GM18499 (cell line): Measurements from ENCODE around the gene PAX2.

ENCODE experiments used
- ATAC-seq: cut with Tn5 transposase; IDR thresholded peaks from one replicate; pipeline ENCODE4 v1.9.1; 2021; ENCODE audit warnings: moderate number of reproducible peaks; ENCODE audit not compliant: insufficient read depth, unreplicated experiment

PAX2 gene

GRCh38 chr10:100781145-100781665 is 35.8 kb downstream of the PAX2 start:
- ATAC-seq: no peak

- ATAC-seq: no peak
Observed at GRCh38 chr10:100782461-100783244, 37.3 kb downstream of the PAX2 start.

- ATAC-seq: no peak
Observed at GRCh38 chr10:100784126-100784525, 38.7 kb downstream of the PAX2 start.

GRCh38 chr10:100786591-100786990 is 41.2 kb downstream of the PAX2 start:
- no peak for ATAC-seq

GRCh38 chr10:100788002-100788903 is 42.9 kb downstream of the PAX2 start:
- no peak for ATAC-seq

- ATAC-seq: no peak
Observed at GRCh38 chr10:100790761-100791208, 45.4 kb downstream of the PAX2 start.

GRCh38 chr10:100791369-100792058 is 46.1 kb downstream of the PAX2 start:
- ATAC-seq: no peak

- ATAC-seq: no peak
Observed at GRCh38 chr10:100792574-100792973, 47.2 kb downstream of the PAX2 start.

- ATAC-seq: no peak
Observed at GRCh38 chr10:100793055-100793454, 47.7 kb downstream of the PAX2 start.

- ATAC-seq: no peak
Observed at GRCh38 chr10:100799881-100800280, 54.5 kb downstream of the PAX2 start.

GRCh38 chr10:100800931-100801330 is 55.5 kb downstream of the PAX2 start:
- no peak for ATAC-seq

GRCh38 chr10:100802196-100802595 is 56.8 kb downstream of the PAX2 start:
- ATAC-seq: no peak

GRCh38 chr10:100802607-100803006 is 57.2 kb downstream of the PAX2 start:
- no peak for ATAC-seq

GRCh38 chr10:100803492-100803891 is 58.1 kb downstream of the PAX2 start:
- no peak for ATAC-seq

- no peak for ATAC-seq
Observed at GRCh38 chr10:100803908-100804307, 58.5 kb downstream of the PAX2 start.

GRCh38 chr10:100805543-100806355 is 60.4 kb downstream of the PAX2 start:
- no peak for ATAC-seq

GRCh38 chr10:100806356-100806645 is 60.9 kb downstream of the PAX2 start:
- no peak for ATAC-seq

GRCh38 chr10:100807241-100807951 is 62.0 kb downstream of the PAX2 start:
- ATAC-seq: no peak

GRCh38 chr10:100808876-100809275 is 63.5 kb downstream of the PAX2 start:
- ATAC-seq: no peak
